ENCODE results near the gene PIP5K1B.
"Not testable (repeated sequence)": the region's sequence is repeated elsewhere in the genome, so short reads cannot be mapped to it uniquely, and the experiment has no call there.

Gene PIP5K1B

DNA sequence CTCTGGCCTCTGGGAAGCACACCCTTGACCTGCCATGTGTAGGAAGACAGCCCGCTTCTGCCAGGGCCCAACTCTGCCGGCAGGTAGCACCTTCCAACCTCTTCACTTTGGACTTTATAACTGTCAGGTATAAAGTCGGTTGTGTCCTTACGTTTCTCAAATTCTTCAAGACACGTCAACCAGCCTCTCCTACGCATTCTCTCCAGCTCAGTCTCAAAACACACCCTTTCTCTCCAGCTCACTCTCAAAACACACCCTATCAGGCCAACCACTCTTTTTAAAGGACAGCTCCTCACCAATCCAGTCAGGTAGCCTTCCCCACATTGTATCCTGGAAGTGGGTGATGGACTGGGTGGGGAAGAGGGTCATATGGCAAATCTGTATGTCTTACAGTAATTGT, 344.1 kb downstream of the PIP5K1B start:
- Histone ChIP-seq H4K20me1 (ENCODE audit: insufficient read depth, low read length) (no peaks in the 10 kb centered on the region), H2AFZ (ENCODE audit: low read length) (no peak overlapping the region), H3K79me2 (ENCODE audit: insufficient read depth, low read length) (no peaks in the 10 kb centered on the region), H3K4me3 (ENCODE audit: low read depth, low read length, poor library complexity, severe bottlenecking) (no peak overlapping the region), H3K4me2 (ENCODE audit: low read length) (no peak overlapping the region), H3K36me3 (ENCODE audit: insufficient read depth, low read length) (peaks cover 32% of the 10 kb centered on the region), H3K27ac (ENCODE audit: low read depth, low read length, poor library complexity, severe bottlenecking) (no peak overlapping the region), H3K27me3 (ENCODE audit: insufficient read depth, low read length) (no peaks in the 10 kb centered on the region), H3K9ac (ENCODE audit: low read length) (no peak overlapping the region), H3F3A (ENCODE audit: insufficient read depth, low read length) (no peaks in the 10 kb centered on the region), H3K9me2 (ENCODE audit: low read depth, low read length) (no peaks in the 10 kb centered on the region), H3K4me1 (ENCODE audit: insufficient read depth, low read length, severe bottlenecking) (no peaks in the 10 kb centered on the region), H3K9me3 (ENCODE audit: low read length) (no peaks in the 10 kb centered on the region)
- TF ChIP-seq EZH2 (IDR thresholded peaks at IDR 0.05; ENCODE audit: borderline replicate concordance, low read length): no peak
- no peak for TF ChIP-seq CTCF (IDR thresholded peaks at IDR 0.05; ENCODE audit: low read length)

DNA sequence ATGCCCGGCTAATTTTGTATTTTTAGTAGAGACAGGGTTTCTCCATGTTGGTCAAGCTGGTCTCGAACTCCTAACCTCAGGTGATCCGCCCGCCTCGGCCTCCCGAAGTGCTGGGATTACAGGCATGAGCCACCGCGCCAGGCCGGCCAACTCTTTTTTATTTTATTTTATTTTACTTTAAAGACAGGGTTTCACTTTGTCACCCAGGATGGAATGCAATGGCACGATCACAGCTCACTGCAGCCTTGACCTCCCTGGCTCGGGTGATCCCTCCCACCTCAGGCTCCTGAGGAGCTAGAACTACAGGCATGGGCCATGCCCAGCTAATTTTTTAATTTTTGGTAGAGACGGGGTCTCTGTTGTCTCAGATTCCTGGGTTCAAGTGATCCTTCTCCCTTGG, 345.9 kb downstream of the PIP5K1B start:
- H3K9ac ChIP-seq (ENCODE audit: low read length); H3F3A ChIP-seq (ENCODE audit: insufficient read depth, low read length); H3K27me3 ChIP-seq (ENCODE audit: insufficient read depth, low read length); H3K9me3 ChIP-seq (ENCODE audit: low read length); H3K79me2 ChIP-seq (ENCODE audit: insufficient read depth, low read length); H2AFZ ChIP-seq (ENCODE audit: low read length); H3K4me3 ChIP-seq (ENCODE audit: low read depth, low read length, poor library complexity, severe bottlenecking); H3K27ac ChIP-seq (ENCODE audit: low read depth, low read length, poor library complexity, severe bottlenecking); H3K4me1 ChIP-seq (ENCODE audit: insufficient read depth, low read length, severe bottlenecking); H3K9me2 ChIP-seq (ENCODE audit: low read depth, low read length); H3K4me2 ChIP-seq (ENCODE audit: low read length); H4K20me1 ChIP-seq (ENCODE audit: insufficient read depth, low read length): not testable (repeated sequence)
- peaks cover 36% of the 10 kb centered on the region for H3K36me3 ChIP-seq (ENCODE audit: insufficient read depth, low read length)

DNA sequence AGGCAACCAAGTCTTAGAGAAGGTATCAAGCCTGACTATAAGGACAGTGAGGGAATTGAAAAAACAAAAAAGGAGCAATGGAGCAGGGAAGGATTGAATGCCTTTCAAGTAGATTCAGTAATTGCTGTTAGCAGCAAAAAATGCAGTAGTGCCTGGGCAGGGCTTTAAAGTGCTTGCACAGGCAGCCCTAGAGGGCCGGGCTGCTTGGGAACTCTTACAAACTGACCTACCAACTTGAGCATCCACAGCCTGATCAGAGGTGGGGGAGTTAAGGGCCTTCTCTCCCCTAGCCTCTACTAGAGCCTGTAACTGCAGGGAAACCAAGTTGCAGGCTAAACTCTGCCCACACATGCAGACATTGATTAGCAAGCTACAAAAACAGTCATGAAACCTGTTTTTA, 349.9 kb downstream of the PIP5K1B start:
- H4K20me1 ChIP-seq (ENCODE audit: insufficient read depth, low read length): no peaks in the 10 kb centered on the region
- H3K4me2 ChIP-seq (ENCODE audit: low read length): no peak overlapping the region
- no peaks in the 10 kb centered on the region for H3K9me2 ChIP-seq (ENCODE audit: low read depth, low read length)
- H3K4me1 ChIP-seq (ENCODE audit: insufficient read depth, low read length, severe bottlenecking): no peaks in the 10 kb centered on the region
- no peaks in the 10 kb centered on the region for H3K27me3 ChIP-seq (ENCODE audit: insufficient read depth, low read length)
- H3K79me2 ChIP-seq (ENCODE audit: insufficient read depth, low read length): no peaks in the 10 kb centered on the region
- H3F3A ChIP-seq (ENCODE audit: insufficient read depth, low read length): no peaks in the 10 kb centered on the region
- no peak for TF ChIP-seq EZH2 (IDR thresholded peaks at IDR 0.05; ENCODE audit: borderline replicate concordance, low read length)
- no peak for TF ChIP-seq CTCF (IDR thresholded peaks at IDR 0.05; ENCODE audit: low read length)
- H3K9me3 ChIP-seq (ENCODE audit: low read length): no peaks in the 10 kb centered on the region
- no peak overlapping the region for H3K27ac ChIP-seq (ENCODE audit: low read depth, low read length, poor library complexity, severe bottlenecking)
- no peak overlapping the region for H3K4me3 ChIP-seq (ENCODE audit: low read depth, low read length, poor library complexity, severe bottlenecking)
- no peak overlapping the region for H2AFZ ChIP-seq (ENCODE audit: low read length)
- no peak overlapping the region for H3K9ac ChIP-seq (ENCODE audit: low read length)
- peaks cover 25% of the 10 kb centered on the region for H3K36me3 ChIP-seq (ENCODE audit: insufficient read depth, low read length)

- H3K9ac ChIP-seq (ENCODE audit: low read length): no peak overlapping the region
- H3K4me1 ChIP-seq (ENCODE audit: insufficient read depth, low read length, severe bottlenecking): no peaks in the 10 kb centered on the region
- no peaks in the 10 kb centered on the region for H3K27me3 ChIP-seq (ENCODE audit: insufficient read depth, low read length)
- H3K4me3 ChIP-seq (ENCODE audit: low read depth, low read length, poor library complexity, severe bottlenecking): no peak overlapping the region
- no peaks in the 10 kb centered on the region for H3K79me2 ChIP-seq (ENCODE audit: insufficient read depth, low read length)
- H2AFZ ChIP-seq (ENCODE audit: low read length): no peak overlapping the region
- peaks cover 30% of the 10 kb centered on the region for H3K36me3 ChIP-seq (ENCODE audit: insufficient read depth, low read length)
- no peaks in the 10 kb centered on the region for H3F3A ChIP-seq (ENCODE audit: insufficient read depth, low read length)
- no peak for TF ChIP-seq EZH2 (IDR thresholded peaks at IDR 0.05; ENCODE audit: borderline replicate concordance, low read length)
- TF ChIP-seq CTCF (IDR thresholded peaks at IDR 0.05; ENCODE audit: low read length): no peak
- H4K20me1 ChIP-seq (ENCODE audit: insufficient read depth, low read length): no peaks in the 10 kb centered on the region
- no peaks in the 10 kb centered on the region for H3K9me3 ChIP-seq (ENCODE audit: low read length)
- H3K4me2 ChIP-seq (ENCODE audit: low read length): no peak overlapping the region
- H3K9me2 ChIP-seq (ENCODE audit: low read depth, low read length): no peaks in the 10 kb centered on the region
- no peak overlapping the region for H3K27ac ChIP-seq (ENCODE audit: low read depth, low read length, poor library complexity, severe bottlenecking)
Measured at GRCh38 chr9:69056191-69056815, 351.3 kb downstream of the PIP5K1B start.
